Left ventricle myocardium superior (tissue), 1 donor: ENCODE measurements around the gene TMIGD2. TPM values are rescaled to one million over a fixed set of nuclear protein-coding genes. Genes with fewer than 3 reads are reported as not detected.
"Not testable (repeated sequence)": the region's sequence is repeated elsewhere in the genome, so short reads cannot be mapped to it uniquely, and the experiment has no call there.

ENCODE experiments used
- ATAC-seq: fragments of 200-7000 bp; cut with Tn5 transposase; one replicate; pipeline ENCODE4 v1.9.1; 2020; ENCODE audit warnings: mild to moderate bottlenecking, moderate library complexity
- DNase-seq: peaks from one replicate; pipeline ENCODE4 v3.0.0-alpha.2; 2020
- intact Hi-C: fragments of 100-400 bp; cut with micrococcal nuclease; formaldehyde crosslinking; loops from one replicate; pipeline ENCODE4 v1.11.0; 2022
- total RNA-seq: library from RNA; stranded (reverse); fragmentation: NEBNext Ultra II Directional; extraction: Animal tissue kit (Norgen Biotek cat#: 25700); gene quantifications from one replicate; pipeline ENCODE4 v1.2.1, GENCODE V29; 2021
- donor health status: DM: no; HTN: yes; CAD: no; lungs with severe emphysema.

The TMIGD2 gene
- total RNA-seq, 1 donor from 2014 or later: not detected

DNA sequence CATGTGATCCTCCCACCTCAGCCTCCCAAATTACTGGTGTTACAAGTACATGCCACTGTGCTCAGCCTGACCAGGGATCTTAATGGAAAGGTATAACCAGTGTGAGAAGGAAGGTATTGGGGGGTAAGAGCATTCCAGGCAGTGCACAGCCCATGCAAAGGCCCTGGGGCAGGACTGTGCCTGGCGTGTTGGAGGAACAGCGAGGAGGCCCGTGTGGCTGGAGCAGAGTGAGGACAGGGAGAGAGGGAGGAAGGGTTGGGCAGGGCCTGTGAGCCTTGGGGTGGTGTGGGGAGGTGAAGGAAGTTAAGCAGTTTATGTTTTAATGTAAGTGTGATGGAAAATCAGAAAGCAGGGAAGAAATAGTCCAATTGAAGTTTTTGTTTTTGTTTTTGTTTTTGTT is 1.6 kb downstream of the TMIGD2 start:
- ATAC-seq (no peak), DNase-seq (no peak)
- intact Hi-C loops: no loop called here

DNA sequence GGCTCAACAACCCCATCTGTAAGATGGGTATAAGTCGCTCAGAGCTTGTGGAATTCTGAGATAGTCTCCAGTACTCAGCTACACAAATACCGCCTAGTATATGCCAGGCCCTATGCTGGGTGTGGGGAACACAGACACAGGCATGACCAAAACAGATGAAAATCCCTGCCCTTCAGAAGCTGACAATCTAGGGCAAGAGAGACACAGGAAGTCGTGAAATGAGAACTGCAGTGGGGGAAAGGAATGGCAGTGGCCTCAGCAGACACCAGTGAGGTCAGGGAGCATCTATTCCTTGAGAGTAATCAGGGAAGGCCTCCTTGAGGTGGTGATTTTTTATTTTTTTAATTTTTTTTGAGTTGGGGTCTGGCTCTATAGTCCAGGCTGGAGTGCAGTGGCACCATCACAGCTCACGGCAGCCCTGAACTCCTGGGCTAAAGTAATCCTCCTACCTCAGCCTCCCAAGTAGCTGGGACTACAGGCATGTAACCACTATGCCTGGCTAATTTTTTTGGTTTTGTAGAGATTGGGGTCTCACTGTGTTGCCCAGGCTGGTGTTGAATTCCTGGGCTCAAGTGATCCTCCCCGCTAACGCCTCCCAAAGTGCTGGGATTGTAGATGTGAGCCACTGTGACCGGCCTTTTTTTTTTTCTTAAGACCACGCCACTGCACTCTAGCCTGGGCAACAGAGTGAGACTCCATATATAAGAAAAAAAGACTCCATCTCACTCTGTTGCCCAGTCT is 3.2 kb downstream of the TMIGD2 start:
- ATAC-seq (no peak), DNase-seq (no peak)
- intact Hi-C loops: no loop called here

GRCh38 chr19:4297901-4298809 is 4.0 kb downstream of the TMIGD2 start:
- no peak for ATAC-seq
- no peak for DNase-seq
- intact Hi-C loops: no loop called here

DNA sequence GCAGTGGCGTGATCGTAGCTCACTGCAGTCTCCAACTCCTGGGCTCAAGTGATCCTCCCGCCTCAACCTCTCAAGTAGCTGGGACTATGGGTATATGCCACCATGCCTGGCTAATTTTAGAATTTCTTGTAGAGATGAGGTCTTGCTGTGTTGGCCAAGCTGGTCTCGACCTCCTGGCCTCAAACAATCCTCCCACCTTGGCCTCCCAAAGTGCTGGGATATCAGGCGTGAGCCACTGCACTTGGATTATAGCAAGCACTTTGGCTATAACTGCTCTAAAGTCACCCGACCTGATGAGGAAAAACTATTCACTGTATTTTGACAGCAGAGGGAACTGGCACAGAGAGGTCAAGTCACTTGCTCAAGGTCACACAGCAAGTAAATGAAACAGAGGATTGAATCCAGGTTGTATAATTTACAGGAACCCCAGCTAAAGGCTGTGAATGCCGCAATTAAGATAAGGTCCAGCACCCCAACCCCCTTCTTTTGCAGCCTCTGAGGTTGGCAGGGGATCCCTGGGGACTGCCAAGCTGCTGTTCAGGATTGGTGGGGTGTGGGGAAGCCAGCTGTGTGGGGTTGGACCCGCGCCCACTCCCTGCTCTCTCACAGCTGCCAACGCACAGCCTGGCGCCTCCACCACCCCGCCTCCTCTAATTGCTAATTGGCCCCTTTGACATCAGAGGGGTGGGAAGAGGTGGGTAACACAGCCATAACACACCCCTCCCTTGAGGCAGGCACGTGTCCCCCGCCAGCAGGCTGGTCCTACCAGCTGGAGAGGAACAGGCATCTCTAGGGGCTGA is 6.0 kb downstream of the TMIGD2 start:
- intact Hi-C loops: no loop called here
- ATAC-seq: no peak
- DNase-seq: no peak

DNA sequence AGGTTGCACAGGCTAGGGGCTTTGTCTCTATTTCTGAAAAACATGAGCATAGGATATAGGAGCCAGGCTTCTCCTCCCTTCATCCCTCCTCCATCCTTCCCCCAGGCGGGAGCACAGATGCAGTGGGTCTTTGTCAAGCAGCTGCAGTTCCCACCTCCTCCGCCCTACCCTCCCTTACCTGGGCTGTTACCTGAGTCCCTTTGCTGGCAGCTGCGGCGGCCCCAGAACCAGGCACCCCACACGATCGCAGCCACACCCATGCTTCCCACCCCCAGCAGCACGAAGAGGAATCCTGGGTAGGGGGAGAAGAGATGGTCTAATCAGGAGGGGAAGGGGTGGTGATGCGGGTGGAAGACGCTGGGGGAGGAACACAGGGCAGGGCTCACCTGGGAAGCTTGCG is 7.8 kb downstream of the TMIGD2 start:
- intact Hi-C loops: no loop called here
- ATAC-seq (no peak), DNase-seq (no peak)

DNA sequence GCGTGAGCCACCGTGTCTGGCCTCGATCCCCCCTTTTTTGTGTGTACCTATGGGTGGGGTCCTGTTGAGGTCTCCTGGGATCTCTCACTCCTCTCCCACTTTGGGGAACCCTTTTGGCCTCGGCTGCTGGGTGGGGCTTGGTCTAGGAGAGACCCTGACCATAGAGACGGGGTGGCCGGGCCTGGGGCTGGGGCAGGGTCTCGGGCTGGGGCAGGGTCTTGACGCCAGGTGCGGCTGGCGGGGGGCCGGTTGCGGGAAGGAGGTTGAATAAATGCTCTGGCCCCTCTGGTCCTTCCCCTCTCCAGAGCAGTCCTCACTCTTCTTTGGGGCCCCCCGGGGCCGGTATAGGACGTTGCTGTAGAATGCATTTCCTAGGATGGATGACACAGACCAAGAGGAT is 9.7 kb downstream of the TMIGD2 start:
- no peak for ATAC-seq
- no peak for DNase-seq
- intact Hi-C loops: no loop called here

DNA sequence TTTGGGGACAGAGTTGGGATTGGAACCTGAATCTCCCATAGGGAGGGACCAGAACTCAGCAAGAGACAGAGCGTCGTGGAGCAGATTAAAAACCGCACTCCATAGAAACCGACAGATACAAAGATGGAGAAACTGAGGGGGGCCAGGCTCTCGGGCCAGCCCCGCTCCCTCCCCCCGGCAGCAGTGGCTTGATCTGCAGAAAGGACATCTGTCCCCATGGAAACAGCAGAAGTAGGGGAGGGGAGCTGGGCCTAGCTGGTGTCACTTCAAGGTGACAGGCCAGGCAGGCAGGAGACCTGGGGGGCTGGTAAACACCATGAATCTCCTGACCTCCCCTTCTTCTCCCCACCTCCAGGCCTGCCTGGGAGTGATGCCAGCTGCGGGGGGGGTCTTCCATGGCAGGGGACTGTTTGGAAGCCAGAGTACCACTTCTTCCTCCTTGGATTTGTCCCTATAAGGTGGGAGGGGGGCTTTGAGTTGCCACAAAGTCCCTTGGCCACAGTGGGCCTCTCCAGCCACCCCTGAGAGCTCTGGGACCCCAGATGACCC is 10.9 kb downstream of the TMIGD2 start:
- no peak for DNase-seq
- intact Hi-C loops: no loop called here
- no peak for ATAC-seq

DNA sequence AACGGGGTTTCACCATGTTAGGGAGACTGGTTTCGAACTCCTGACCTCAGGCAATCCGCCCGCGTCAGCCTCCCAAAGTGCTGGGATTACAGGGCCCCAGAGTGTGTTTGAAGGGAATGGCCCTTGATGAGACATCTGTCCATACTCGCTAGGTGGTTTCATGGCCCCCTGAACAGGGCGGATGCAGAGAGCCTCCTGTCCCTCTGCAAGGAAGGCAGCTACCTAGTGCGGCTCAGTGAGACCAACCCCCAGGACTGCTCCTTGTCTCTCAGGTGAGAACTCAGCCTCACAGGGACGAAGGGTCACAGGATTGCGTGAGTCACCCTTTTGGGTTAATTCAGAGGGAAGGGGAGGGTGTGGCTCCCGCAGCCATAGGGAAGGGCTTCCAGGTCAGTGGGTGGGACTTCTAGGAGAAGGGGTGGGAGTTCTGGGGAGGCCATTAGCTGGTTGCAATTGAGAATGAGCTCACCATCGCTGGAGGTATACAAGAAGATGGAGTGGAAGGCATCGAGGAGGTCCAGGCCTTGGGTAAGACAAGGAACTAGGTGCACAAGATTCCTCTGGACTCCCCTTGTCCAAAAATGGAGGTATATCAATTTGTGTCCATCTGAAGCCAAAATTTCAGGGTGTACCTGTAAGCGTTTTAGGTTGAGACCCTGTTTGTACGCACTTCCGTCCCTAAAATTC is 14.0 kb downstream of the TMIGD2 start:
- no peak for DNase-seq
- intact Hi-C loops: no loop called here
- ATAC-seq: no peak

DNA sequence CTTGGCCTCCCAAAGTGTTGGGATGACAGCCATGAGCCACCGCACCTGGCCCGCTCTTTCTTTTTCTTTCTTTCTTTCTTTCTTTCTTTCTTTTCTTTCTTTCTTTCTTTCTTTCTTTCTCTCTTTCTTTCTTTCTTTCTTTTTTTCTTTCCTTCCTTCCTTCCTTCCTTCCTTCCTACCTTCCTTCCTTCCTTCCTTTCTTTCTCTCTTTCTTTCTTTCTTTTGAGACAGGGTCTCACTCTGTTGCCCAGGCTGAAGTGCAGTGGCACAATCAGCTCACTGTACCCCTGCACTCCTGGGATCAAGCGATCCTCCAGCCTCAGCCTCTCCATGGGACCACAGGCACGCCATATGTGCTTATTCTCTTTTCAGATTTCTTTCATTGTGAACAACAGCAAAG is 16.0 kb downstream of the TMIGD2 start:
- intact Hi-C loops, ATAC-seq, DNase-seq: not testable (repeated sequence)

DNA sequence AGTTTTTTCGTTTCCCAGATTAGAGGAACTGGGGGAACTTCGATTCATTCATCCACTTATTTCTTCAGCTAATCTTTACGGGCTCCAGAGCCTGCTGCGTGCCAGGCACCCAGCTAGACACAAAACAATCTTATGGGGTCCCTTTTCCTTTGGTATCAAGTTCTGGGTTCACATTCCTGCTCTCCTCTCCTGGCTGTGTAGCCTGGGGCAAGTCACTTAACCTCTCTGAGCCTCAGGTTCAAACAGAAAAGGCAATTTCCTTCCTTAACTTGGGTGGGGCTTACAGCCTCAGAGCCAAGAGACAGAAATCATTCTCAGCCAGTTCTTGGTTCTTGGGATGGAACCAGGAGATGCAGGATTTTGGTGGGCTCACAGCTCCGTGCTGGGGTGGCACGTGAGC is 17.2 kb downstream of the TMIGD2 start:
- ATAC-seq: no peak
- no peak for DNase-seq
- intact Hi-C loops: no loop called here

DNA sequence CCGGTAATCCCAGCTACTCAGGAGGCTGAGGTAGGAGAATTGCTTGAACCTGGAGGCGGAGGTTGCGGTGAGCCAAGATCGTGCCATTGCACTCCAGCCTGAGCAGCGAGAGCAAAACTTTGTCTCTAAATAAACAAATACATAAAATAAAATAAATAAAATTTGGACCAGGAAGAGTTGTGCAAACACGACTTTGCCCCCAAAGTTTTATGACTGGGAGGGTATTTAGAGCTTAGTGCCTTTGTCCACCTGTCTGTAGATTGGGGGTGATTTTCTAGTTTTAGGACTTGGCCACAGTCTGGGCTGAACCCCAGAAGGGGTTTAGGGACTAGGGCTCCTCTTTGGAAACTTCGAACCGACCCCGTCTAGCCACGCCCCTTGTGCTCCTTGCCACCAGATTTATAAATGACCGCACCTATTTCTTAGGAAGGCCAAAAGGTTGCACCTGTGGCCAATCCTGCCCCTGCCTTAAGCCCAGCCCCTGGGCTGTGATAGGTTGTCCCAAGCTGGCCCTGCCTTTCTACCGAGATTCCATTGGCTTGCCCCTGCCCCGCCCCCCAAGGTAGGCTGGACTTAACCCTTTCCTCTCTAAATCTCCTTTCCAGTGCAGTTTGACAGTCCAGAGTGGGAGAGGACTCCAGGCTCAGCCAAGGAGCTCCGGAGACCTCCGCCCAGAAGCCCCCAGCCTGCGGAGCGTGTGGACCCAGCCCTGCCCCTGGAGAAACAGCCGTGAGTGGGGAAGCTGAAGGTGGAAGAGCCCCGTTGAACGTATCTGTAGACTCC is 17.8 kb downstream of the TMIGD2 start:
- intact Hi-C loops: no loop called here
- DNase-seq: no peak
- ATAC-seq: no peak

- DNase-seq (no peak), ATAC-seq (no peak)
- intact Hi-C loops: no loop called here
Observed at GRCh38 chr19:4279530-4280422, 22.4 kb downstream of the TMIGD2 start.

DNA sequence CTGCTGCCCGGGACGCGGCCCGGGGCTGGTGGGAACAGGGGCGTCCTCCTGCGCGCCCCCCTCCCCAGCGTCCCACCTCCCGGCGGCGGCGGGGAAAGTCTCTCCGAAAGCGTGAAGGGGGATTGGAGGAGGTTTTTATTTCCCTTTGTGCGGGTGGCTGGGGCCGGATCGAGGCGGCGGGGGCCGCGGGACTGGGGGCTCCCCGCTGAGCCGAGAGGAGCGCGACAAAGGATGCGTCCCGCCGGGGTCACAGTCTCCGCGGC is 23.0 kb downstream of the TMIGD2 start:
- ATAC-seq (no peak), DNase-seq (no peak)
- intact Hi-C loops: no loop called here

DNA sequence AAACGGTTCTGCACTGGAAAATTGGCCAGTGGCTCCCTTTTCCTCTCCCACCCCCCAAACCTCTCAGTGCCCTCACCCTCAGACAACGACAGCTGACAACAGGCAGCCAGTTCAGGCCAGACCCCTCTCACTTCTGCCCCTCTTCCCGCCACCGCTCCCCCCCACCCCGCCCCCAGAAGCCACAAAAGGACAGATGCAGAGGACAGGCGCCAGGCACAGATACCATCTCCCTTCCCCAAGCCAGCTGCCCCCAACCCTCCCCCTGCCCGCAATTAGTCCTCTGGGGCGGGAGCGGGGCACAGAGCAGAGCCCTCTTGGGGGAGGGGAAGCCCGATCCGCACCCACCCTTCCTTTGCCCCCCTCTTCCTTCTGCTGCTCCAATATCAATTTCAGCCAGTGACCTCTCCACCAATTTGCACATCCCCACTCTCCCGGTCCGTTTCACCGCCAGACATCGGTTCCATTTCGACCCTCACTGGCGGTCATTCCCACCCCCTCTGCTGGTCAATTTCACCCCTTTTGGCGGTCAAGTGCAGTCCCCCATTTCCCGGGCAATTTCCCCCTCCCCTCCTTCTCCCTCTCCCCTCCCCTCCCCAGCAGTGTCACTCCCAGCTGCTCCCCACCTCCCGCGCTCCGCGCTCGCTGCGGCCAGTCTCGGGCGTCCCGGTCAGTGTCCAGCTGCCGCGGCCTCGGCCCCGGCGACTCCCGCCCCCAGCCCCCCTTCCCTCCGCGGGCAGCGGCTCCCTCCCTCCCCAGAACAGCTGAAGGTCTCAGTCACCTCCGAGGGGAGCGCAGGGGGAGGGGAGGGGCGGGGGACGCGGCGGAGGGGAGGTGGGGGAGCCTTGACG is 23.5 kb downstream of the TMIGD2 start, which contains the start of gene SHD:
Gene SHD (plus strand): TSS at position 848 of the 848 bp plus-strand sequence. CDS start 798 bp downstream, outside the sequence.
- intact Hi-C loops: no loop called here
- ATAC-seq: no peak

DNA sequence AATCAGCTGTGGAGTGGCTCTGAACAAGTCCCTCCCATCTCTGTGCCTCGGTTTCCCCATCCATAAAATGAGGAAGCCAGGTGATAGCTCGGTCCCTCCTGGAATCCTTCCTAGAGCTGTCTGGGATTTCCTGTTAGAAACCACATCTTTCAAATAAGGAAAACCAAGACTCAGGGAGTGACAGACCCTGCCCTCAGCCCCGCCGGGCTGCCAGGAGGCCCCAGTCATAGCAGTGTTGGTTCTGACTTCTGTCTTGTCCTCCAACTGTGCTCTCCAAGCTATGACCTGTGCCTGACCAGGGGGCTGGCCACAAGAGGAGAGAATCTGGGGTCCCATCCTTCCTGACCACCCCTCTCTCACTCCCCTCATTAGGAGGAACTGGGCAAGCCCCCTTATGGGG is 24.2 kb downstream of the TMIGD2 start:
- no peak for ATAC-seq
- intact Hi-C loops: no loop called here
- no peak for DNase-seq

More for the DNA sequence above, 23.5 kb downstream of the TMIGD2 start, which contains the start of gene SHD:
- DNase-seq: no peak

GRCh38 chr19:4277191-4277696 is 24.9 kb downstream of the TMIGD2 start:
- intact Hi-C loops: no loop called here
- DNase-seq: no peak
- ATAC-seq: no peak
